Psoas muscle (tissue), 8 donors: ENCODE results near the gene ARHGAP24. TPM values are rescaled to one million over a fixed set of nuclear protein-coding genes. Genes with fewer than 3 reads are reported as not detected.

Source experiments
- ATAC-seq, 4 donors: fragments of 200-7000 bp; cut with Tn5 transposase; one replicate each; pipeline ENCODE4 v1.9.1; 2020; ENCODE audit warnings: moderate library complexity in 3 of 4, mild to moderate bottlenecking in 2 of 4
- DNase-seq, 2 donors: peaks; one replicate each; pipeline ENCODE4 v3.0.0-alpha.2; 2020
- H3K27ac ChIP-seq: fragments of 200-600 bp; one replicate; pipeline ENCODE4 v1.8.0; 2022
- H3K27me3 ChIP-seq, 3 donors: fragments of 200-600 bp in 1 of 3; one replicate each; pipeline versions ENCODE4 v1.6.1 to v1.8.0; 2013 to 2022; ENCODE audit warnings: low read length in 2 of 3, mild to moderate bottlenecking in 2 of 3, moderate library complexity in 1 of 3; ENCODE audit not compliant: insufficient read depth in 3 of 3
- H3K36me3 ChIP-seq, 2 donors: fragments of 200-600 bp in 1 of 2; one replicate each; pipeline versions ENCODE4 v1.6.1 to v1.8.0; 2013 to 2022; ENCODE audit warnings: low read depth in 1 of 2, mild to moderate bottlenecking in 1 of 2, moderate library complexity in 1 of 2; ENCODE audit not compliant: insufficient read depth in 1 of 2
- H3K4me1 ChIP-seq: fragments of 200-600 bp; one replicate; pipeline ENCODE4 v1.8.0; 2022
- H3K4me3 ChIP-seq: fragments of 200-600 bp; one replicate; pipeline ENCODE4 v1.8.0; 2022; ENCODE audit warnings: mild to moderate bottlenecking
- H3K9me3 ChIP-seq: fragments of 200-600 bp; one replicate; pipeline ENCODE4 v1.8.0; 2022
- WGBS, 3 donors: extraction: QIAGEN DNeasy Blood & Tissue Kit; methylation state at CpG; one replicate each; pipeline versions ENCODE4 v1.1.6 to v1.1.7; 2013; 5-methylcytosine and 5-hydroxymethylcytosine counted together
- intact Hi-C, 2 donors: fragments of 100-400 bp; cut with DNase I; formaldehyde crosslinking; loops; one replicate each; pipeline versions ENCODE4 v1.11.0 to v1.14.2; 2022
- polyA plus RNA-seq, 3 donors: library from polyadenylated mRNA; stranded (reverse); fragments of 200-250 nt; gene quantifications; one replicate each; pipeline ENCODE4 v1.2.3, GENCODE V29; 2013
- total RNA-seq, 4 donors: library from RNA; stranded (reverse); fragmentation: NEBNext Ultra II Directional in 2 of 4; extraction: Animal tissue kit (Norgen Biotek cat#: 25700) in 2 of 4; gene quantifications; one replicate each; pipeline versions ENCODE4 v1.2.1 to v1.2.4, GENCODE V29; 2021 to 2023
- TF ChIP-seq, protein P1 (sequence below): fragments of 200-600 bp; IDR thresholded peaks from one replicate; pipeline ENCODE4 v1.8.0; 2022; ENCODE audit warnings: antibody characterized with exemption
- donor health status: healthy with polysubstance abuse.
- donor health status: DM: no; HTN: no; CAD: no; lungs with moderate emphysema.
- donor health status: Bipolar disorder and iron deficiency.
- donor health status: healthy.
- donor health status: DM: yes; HTN: yes; CAD: no.
- donor health status: DM: no; HTN: no; CAD: no.
- donor health status: DM: no; HTN: no; CAD: no.
- donor health status: DM: yes; HTN: yes; CAD: no.

Gene ARHGAP24
- total and polyA plus RNA-seq, 7 donors, result 2.3 to 25.7 (median 4.6) TPM

DNA sequence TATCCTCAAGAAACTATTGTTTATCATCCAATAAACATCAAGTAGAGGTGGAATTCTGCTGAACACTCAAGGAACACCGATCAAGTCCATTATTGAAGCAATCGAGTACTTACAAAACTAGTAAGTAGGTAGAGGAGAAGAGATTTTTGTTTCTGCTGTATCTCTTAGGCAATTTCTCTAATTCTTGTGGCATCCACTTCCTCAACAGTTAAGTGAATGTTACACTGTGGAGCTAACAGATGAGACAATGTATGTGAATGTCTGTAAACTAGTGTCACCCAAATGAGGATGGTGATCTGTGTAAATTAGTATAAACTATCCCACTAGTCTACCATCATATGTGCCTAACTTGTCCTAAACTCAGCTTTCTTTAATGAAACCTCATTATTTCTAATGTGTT, 261.6 kb downstream of the ARHGAP24 start:
- Histone ChIP-seq H3K4me3 (no peak overlapping the region), H3K27me3 (no peaks in the 10 kb centered on the region), H3K36me3 (no peaks in the 10 kb centered on the region), H3K4me1 (no peaks in the 10 kb centered on the region), H3K9me3 (no peaks in the 10 kb centered on the region), H3K27ac (no peak overlapping the region)
- WGBS, 3 donors, result 94 to 98% (median 97%) methylated on average over 2 of the region's 2 CpGs
- ATAC-seq (no peak), DNase-seq (no peak)
- intact Hi-C loops, result no loop called here
- TF ChIP-seq, protein P1, sequence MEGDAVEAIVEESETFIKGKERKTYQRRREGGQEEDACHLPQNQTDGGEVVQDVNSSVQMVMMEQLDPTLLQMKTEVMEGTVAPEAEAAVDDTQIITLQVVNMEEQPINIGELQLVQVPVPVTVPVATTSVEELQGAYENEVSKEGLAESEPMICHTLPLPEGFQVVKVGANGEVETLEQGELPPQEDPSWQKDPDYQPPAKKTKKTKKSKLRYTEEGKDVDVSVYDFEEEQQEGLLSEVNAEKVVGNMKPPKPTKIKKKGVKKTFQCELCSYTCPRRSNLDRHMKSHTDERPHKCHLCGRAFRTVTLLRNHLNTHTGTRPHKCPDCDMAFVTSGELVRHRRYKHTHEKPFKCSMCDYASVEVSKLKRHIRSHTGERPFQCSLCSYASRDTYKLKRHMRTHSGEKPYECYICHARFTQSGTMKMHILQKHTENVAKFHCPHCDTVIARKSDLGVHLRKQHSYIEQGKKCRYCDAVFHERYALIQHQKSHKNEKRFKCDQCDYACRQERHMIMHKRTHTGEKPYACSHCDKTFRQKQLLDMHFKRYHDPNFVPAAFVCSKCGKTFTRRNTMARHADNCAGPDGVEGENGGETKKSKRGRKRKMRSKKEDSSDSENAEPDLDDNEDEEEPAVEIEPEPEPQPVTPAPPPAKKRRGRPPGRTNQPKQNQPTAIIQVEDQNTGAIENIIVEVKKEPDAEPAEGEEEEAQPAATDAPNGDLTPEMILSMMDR, result no peak

DNA sequence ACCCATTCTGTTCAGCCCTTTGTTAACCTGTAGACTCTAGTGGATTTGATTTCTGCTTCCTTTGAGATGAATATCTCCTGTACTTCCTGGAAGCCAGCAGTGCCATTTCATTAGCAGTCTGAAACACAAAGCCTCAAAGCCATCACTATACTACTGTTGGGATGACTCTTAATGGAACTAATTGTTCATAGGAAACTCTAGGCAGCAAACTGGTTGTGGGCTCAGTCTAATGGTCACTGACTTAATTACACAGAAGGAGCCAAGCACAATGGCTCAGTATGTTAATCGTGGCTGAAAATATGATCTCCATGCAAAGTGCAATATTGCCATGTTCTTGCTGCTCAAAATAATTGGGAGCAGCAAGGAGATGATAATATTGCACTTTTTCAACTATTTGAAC, 262.3 kb downstream of the ARHGAP24 start:
- Histone ChIP-seq H3K4me1 (no peaks in the 10 kb centered on the region), H3K4me3 (no peak overlapping the region), H3K9me3 (no peaks in the 10 kb centered on the region), H3K36me3 (no peaks in the 10 kb centered on the region), H3K27me3 (no peaks in the 10 kb centered on the region), H3K27ac (no peak overlapping the region)
- intact Hi-C loops, result no loop called here
- DNase-seq (no peak), ATAC-seq (no peak)
- 36 to 59% (median 54%) methylated on average over 1 of the region's 1 CpG for WGBS, 3 donors
- TF ChIP-seq, protein P1, result no peak

DNA sequence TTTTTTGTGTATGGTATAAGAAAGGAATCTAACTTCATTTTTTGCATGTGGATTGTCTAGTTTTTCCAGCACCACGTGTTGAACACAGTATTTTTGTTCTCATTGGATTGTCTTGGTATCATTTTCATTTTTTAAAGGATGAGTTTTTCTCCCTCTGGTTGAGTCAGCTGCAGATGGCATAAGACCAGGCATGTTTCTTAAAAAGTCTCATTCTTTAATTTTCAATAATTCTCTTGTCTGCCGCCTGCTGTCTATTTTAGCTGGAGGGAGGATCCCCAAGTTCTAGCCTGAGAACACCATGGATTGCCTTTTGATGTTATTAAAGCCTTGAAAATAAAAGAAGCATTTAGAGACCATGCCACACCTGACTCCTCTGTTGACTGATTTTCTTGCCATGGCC, 263.8 kb downstream of the ARHGAP24 start:
- DNase-seq (no peak), ATAC-seq (no peak)
- H3K27me3 ChIP-seq, result no peaks in the 10 kb centered on the region
- no peak overlapping the region for H3K27ac ChIP-seq
- H3K9me3 ChIP-seq, result no peaks in the 10 kb centered on the region
- no peaks in the 10 kb centered on the region for H3K36me3 ChIP-seq
- intact Hi-C loops, result no loop called here
- TF ChIP-seq, protein P1, result no peak
- 48 to 56% (median 50%) methylated on average over 2 of the region's 2 CpGs for WGBS, 3 donors
- no peaks in the 10 kb centered on the region for H3K4me1 ChIP-seq
- no peak overlapping the region for H3K4me3 ChIP-seq

DNA sequence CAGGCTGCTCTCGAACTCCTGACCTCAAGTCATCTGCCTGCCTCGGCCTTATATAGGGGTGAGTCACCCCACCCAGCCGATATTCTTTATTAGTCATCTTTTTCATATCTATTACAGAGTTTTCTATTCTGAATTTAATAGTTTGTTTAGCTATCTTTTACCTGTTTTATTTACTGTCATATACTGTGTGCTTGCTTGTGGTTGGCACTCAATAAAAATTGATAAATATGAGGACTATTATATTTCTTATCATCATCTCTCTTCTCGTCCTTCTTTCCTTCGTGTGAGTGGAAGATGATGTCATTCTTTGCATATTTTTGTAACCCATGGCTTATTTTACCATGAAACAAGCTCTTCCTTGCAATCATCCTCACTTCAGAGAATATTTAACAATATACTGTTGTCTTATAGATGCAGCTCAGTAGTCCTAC, 265.5 kb downstream of the ARHGAP24 start:
- no peaks in the 10 kb centered on the region for H3K27me3 ChIP-seq
- intact Hi-C loops, result loop anchor here (10.0 kb wide), 2 partner anchors 266 to 646 kb away; partner anchors contain the start of gene ARHGAP24 (in 1 of the 2)
- DNase-seq, result no peak
- no peak overlapping the region for H3K27ac ChIP-seq
- ATAC-seq, result no peak
- WGBS, 3 donors, result 54 to 61% (median 56%) methylated on average over 5 of the region's 5 CpGs
- no peaks in the 10 kb centered on the region for H3K4me1 ChIP-seq
- H3K9me3 ChIP-seq, result no peaks in the 10 kb centered on the region
- TF ChIP-seq, protein P1, result no peak
- H3K36me3 ChIP-seq, result no peaks in the 10 kb centered on the region
- no peak overlapping the region for H3K4me3 ChIP-seq

DNA sequence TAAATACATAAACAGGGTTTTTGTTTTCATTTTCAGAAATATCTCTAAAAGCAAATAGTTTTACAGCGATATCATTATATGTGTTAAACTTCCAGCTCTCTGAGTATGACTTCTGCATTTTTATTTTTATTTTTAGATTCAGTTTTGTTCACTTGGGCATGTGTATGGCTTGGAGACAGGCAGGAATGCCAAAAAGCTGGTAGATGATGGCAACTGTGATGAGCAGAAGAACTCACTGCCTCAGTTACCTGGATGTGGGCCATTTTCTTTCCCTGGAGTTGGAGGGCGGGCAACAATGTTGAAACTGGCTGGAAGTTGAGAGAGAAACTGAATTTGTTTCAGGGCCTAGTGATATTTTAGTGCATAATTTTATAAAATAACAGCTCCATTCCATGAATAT, 266.4 kb downstream of the ARHGAP24 start:
- WGBS, 3 donors, result 53 to 86% (median 64%) methylated on average over 2 of the region's 2 CpGs
- H3K9me3 ChIP-seq, result no peaks in the 10 kb centered on the region
- intact Hi-C loops, result loop anchor here (10.0 kb wide), 2 partner anchors 267 to 647 kb away; partner anchors contain the start of gene ARHGAP24 (in 1 of the 2)
- H3K4me1 ChIP-seq, result no peaks in the 10 kb centered on the region
- ATAC-seq, result no peak
- H3K36me3 ChIP-seq, result no peaks in the 10 kb centered on the region
- no peaks in the 10 kb centered on the region for H3K27me3 ChIP-seq
- TF ChIP-seq, protein P1, result no peak
- H3K4me3 ChIP-seq, result no peak overlapping the region
- H3K27ac ChIP-seq, result no peak overlapping the region
- DNase-seq, result no peak
